Muscle layer of duodenum (tissue), 2 donors: Measurements from ENCODE around the gene ACP7.

Experiments
- H3K27ac ChIP-seq: one replicate; pipeline ENCODE4 v1.7.0; 2013; ENCODE audit warnings: mild to moderate bottlenecking, low read length
- H3K27me3 ChIP-seq: one replicate; pipeline ENCODE4 v1.7.0; 2013; ENCODE audit warnings: low read depth, mild to moderate bottlenecking, control low read depth, low read length
- H3K36me3 ChIP-seq, 2 donors: one replicate each; pipeline ENCODE4 v1.7.0; 2013; ENCODE audit warnings: low read length in 2 of 2, control low read depth in 1 of 2, mild to moderate bottlenecking in 1 of 2; ENCODE audit not compliant: insufficient read depth in 2 of 2, control insufficient read depth in 1 of 2
- H3K4me1 ChIP-seq, 2 donors: one replicate each; pipeline ENCODE4 v1.7.0; 2013; ENCODE audit warnings: low read length in 2 of 2, mild to moderate bottlenecking in 2 of 2, control low read depth in 1 of 2, moderate library complexity in 1 of 2; ENCODE audit not compliant: insufficient read depth in 2 of 2, control insufficient read depth in 1 of 2
- H3K4me3 ChIP-seq, 2 donors: one replicate each; pipeline ENCODE4 v1.7.0; 2013; ENCODE audit warnings: low read length in 2 of 2, low read depth in 1 of 2, mild to moderate bottlenecking in 1 of 2
- H3K9me3 ChIP-seq, 2 donors: one replicate each; pipeline ENCODE4 v1.7.0; 2013; ENCODE audit warnings: low read length in 2 of 2, control low read depth in 1 of 2, mild to moderate bottlenecking in 1 of 2; ENCODE audit not compliant: control insufficient read depth in 1 of 2
- donor health status: healthy.

ACP7 gene, protein sequence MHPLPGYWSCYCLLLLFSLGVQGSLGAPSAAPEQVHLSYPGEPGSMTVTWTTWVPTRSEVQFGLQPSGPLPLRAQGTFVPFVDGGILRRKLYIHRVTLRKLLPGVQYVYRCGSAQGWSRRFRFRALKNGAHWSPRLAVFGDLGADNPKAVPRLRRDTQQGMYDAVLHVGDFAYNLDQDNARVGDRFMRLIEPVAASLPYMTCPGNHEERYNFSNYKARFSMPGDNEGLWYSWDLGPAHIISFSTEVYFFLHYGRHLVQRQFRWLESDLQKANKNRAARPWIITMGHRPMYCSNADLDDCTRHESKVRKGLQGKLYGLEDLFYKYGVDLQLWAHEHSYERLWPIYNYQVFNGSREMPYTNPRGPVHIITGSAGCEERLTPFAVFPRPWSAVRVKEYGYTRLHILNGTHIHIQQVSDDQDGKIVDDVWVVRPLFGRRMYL

DNA sequence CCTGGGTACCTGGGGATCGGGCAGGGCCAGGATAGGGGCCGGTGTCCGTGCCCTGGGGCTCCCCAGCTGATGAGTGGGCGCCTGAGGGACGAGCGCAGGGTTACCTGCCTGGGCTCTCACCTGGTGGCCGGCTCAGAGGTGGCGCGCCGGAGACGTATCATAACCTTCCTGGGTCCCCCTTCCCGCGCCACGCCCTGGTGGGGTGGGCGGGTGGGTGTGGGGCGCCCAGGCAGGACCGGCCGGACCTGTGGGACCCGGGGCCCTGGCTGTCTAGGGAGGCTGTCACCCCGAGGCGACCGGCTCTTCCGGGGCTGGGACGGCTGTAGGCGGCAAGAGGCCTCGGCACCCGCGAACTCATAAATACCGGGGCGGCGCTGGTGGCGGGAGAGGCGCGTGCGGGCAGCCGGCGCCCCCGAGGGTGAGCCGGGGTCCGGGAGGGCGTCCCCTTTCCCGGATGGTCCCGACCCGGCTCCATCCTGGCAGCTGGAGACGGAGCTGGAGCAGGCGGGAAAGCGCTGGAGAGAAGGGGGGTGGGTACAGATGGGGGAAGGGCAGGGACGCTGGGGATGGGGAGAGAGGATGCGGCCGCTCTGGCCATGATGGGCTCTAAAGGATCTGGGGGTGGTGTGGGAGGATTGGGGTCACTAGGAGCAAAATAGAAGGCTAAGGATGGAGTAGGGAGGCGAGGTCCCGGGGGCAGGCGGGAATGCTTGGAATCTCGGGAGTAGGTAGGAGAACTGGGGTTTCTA, at the start of gene ACP7:
ACP7 (plus strand) TSS at position 386 of the 749 bp plus-strand sequence. CDS start 902 bp downstream, outside the sequence.
- Histone ChIP-seq H3K36me3 (no peaks in the 10 kb centered on the region), H3K4me1 (peaks cover 3 to 9% of the 10 kb centered on the region in 2 donors), H3K4me3 (peak within 1 kb of the TSS in 1 of 2 donors; percentile 16), H3K27ac (no peak within 1 kb of the TSS), H3K27me3 (peaks cover 31% of the 10 kb centered on the region), H3K9me3 (no peaks in the 10 kb centered on the region)

DNA sequence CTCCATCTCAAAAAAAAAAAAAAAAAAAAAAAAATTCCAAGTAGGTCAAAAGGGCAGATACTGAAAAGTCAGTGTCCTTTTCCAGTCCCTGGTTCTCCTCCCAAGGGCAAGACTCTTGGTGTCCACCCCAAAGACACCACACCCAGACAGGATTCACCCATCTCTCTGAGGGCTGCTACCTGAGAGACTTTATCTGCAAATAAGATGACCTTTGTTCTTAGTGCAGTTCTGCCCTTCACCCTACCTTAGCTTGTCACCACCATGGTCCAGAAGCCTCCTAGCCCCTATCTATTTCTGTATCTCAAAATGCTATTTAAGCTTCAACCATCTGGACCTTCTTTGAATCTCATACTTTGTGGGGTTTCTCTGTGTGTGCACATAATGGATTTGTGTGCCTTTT, 47.6 kb upstream of the ACP7 start:
- no peaks in the 10 kb centered on the region for H3K9me3 ChIP-seq
- peaks cover 0 to 9% of the 10 kb centered on the region in 2 donors for H3K4me1 ChIP-seq
- H3K4me3 ChIP-seq, result no peak overlapping the region
- H3K27ac ChIP-seq, result no peak overlapping the region
- no peaks in the 10 kb centered on the region for H3K36me3 ChIP-seq
- H3K27me3 ChIP-seq, result no peaks in the 10 kb centered on the region

DNA sequence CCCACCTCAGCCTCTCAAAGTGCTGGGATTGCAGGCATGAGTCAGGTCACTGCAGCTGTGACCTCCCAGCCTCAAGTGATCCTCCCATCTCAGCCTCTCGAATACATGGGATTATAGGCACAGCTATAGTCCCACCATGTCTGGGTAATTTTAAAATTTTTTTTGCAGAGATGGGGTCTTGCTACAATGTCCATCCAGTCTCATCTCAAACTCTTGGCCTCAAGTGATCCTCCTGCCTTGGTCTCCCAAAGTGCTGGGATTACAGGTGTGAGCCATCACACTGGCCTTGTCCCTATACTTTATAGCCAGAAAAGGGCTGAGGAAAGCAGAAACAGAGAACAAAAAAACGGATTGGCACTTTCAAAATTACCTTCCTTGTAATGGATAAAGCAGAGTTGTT, 47.0 kb upstream of the ACP7 start:
- Histone ChIP-seq H3K4me3 (no peak overlapping the region), H3K27me3 (no peaks in the 10 kb centered on the region), H3K9me3 (no peaks in the 10 kb centered on the region), H3K4me1 (peaks cover 0 to 3% of the 10 kb centered on the region in 2 donors), H3K27ac (no peak overlapping the region), H3K36me3 (no peaks in the 10 kb centered on the region)

DNA sequence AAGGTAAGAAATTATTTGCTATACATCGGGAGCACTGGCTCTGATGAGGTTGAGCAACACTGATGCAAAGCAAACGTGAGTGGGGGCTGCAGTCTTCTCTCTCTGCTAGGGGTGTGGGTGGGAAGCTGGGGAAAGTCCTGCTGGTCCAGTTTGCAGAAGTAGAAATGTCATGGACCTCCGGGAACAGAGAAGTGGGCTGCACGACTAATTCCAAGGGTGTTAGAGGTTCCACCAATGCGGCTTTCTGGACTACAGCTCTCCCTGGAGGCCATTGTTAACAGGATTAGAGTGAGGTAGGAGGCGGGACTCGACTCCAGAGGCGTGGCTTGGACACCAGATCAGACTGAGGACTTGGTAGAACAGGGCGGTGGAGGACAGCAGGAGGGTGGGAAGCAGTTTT, 46.1 kb upstream of the ACP7 start:
- no peak overlapping the region for H3K4me3 ChIP-seq
- no peaks in the 10 kb centered on the region for H3K9me3 ChIP-seq
- H3K4me1 ChIP-seq, result no peaks in the 10 kb centered on the region
- H3K27me3 ChIP-seq, result no peaks in the 10 kb centered on the region
- H3K36me3 ChIP-seq, result no peaks in the 10 kb centered on the region
- no peak overlapping the region for H3K27ac ChIP-seq

DNA sequence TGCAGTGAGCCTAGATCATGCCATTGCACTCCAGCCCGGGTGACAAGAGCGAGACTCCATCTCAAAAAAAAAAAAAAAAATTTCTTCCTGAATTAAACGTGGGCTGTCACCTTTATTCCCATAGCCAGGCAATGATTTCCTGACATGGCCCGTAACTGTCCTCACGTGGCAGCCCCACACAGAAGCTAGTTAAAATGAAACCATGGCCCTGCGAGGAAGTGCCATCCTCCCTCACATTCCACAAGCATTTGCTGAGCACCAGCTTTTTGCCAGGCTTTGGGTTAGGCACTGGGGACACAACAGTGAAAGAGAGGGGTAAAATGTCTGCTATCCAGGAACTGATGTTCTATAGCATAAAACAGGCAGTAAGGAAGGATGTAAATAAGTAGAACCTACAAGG, 38.7 kb upstream of the ACP7 start:
- Histone ChIP-seq H3K4me1 (no peaks in the 10 kb centered on the region), H3K4me3 (no peak overlapping the region), H3K36me3 (no peaks in the 10 kb centered on the region), H3K27me3 (no peaks in the 10 kb centered on the region), H3K9me3 (no peaks in the 10 kb centered on the region), H3K27ac (no peak overlapping the region)

DNA sequence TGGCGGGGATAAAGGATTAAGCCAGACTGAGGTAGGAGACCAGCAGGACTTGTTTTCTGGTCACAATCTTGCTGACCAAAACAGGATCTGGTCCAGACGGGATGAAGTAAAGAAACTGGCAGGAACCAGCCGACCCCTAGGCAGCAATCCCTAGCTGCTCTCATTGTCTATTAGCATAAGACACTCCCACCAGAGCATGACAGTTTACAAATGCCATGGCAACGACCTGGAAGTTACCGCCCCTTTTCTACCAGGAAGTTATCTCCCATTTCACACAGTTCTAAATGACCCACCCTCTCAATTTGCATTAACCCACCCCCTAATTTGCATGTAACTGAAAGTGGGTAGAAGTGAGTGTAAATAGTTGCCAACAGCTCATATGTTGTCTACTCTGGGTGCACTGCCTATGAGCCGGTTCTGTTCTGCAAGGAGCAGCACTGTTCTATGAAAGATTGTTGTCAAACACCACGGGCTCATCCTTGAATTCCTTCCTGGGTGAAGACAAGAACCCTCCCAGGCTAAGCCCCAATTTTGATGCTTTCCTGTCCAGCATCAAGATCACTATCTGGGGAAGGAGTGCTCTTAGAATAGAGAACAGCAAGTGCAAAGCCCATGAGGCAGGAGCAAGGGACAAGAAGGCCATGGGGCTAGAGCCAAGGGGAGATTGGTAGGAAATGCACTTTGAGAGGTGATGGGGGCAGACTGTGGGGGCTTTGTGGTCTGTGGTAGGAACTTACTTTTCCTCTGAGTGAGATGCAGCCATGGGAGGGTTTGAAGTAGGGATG, 37.9 kb upstream of the ACP7 start:
- Histone ChIP-seq H3K4me1 (no peaks in the 10 kb centered on the region), H3K27me3 (no peaks in the 10 kb centered on the region), H3K36me3 (no peaks in the 10 kb centered on the region), H3K9me3 (no peaks in the 10 kb centered on the region), H3K4me3 (no peak overlapping the region), H3K27ac (no peak overlapping the region)

DNA sequence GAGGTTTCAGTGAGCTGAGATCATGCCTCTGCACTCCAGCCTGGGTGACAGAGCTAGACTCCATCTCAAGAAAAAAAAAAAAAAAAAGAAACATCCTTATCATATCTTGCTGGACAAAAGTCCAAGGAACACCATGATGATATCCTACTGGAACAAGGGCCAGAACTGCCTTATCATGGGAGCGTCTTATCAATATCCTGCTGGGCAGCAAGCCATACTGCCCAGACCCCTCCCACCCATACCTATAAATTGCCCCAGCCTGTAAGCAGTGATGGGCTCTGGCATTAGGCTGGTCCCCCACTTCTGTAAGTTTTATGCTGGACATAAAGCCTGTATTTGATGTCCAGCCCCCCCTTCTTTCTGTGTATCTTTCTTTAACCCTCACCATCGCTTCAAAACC, 37.1 kb upstream of the ACP7 start:
- H3K4me1 ChIP-seq, result no peaks in the 10 kb centered on the region
- H3K36me3 ChIP-seq, result no peaks in the 10 kb centered on the region
- no peaks in the 10 kb centered on the region for H3K9me3 ChIP-seq
- H3K27ac ChIP-seq, result no peak overlapping the region
- no peaks in the 10 kb centered on the region for H3K27me3 ChIP-seq
- no peak overlapping the region for H3K4me3 ChIP-seq

DNA sequence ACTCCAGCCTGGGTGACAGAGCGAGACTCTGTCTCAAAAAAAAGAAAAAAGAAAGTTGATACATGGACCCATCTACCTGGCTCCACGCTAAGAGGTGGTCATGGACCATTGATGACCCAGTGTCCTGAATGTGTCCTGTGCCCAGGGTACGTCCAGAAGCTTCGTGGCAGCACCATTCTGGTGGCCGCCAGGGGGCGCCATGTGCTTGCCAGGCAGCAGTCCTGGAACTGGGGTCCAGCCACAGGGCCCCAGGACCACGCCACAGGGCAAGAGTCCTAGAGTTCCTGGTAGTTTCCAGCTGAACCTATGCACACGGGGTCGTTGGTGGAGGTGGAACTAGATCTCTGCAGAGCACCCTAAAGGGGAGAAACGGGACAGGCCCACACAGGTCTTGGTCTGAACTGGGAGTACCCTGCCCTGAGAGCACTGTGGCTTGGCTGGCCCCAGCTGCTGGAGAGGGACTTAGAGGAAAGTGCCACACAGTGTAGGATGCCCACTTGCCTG, 31.9 kb upstream of the ACP7 start:
- no peaks in the 10 kb centered on the region for H3K36me3 ChIP-seq
- H3K4me3 ChIP-seq, result no peak overlapping the region
- no peak overlapping the region for H3K27ac ChIP-seq
- H3K4me1 ChIP-seq, result no peaks in the 10 kb centered on the region
- no peaks in the 10 kb centered on the region for H3K27me3 ChIP-seq
- no peaks in the 10 kb centered on the region for H3K9me3 ChIP-seq

DNA sequence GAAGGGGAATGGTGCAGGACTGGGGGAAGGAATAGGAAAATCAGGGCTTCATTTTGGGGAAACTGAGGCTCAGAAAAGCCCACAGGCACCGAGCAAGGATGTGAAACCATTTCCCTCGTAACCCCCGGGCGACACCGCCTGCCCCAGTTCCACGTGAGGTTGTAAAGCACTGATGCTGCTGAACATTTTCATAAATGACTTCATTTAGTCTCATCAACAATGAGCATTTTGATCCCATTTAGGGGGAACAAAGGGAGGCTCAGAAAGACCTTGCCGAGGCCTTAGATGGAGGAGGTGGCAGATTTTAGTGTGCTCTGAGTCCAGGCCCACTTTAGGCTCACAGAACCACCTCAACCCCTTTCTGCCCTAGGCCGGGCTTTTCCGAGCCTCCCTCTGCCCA, 31.3 kb upstream of the ACP7 start:
- Histone ChIP-seq H3K4me1 (no peaks in the 10 kb centered on the region), H3K9me3 (no peaks in the 10 kb centered on the region), H3K27ac (no peak overlapping the region), H3K4me3 (no peak overlapping the region), H3K36me3 (no peaks in the 10 kb centered on the region), H3K27me3 (no peaks in the 10 kb centered on the region)

DNA sequence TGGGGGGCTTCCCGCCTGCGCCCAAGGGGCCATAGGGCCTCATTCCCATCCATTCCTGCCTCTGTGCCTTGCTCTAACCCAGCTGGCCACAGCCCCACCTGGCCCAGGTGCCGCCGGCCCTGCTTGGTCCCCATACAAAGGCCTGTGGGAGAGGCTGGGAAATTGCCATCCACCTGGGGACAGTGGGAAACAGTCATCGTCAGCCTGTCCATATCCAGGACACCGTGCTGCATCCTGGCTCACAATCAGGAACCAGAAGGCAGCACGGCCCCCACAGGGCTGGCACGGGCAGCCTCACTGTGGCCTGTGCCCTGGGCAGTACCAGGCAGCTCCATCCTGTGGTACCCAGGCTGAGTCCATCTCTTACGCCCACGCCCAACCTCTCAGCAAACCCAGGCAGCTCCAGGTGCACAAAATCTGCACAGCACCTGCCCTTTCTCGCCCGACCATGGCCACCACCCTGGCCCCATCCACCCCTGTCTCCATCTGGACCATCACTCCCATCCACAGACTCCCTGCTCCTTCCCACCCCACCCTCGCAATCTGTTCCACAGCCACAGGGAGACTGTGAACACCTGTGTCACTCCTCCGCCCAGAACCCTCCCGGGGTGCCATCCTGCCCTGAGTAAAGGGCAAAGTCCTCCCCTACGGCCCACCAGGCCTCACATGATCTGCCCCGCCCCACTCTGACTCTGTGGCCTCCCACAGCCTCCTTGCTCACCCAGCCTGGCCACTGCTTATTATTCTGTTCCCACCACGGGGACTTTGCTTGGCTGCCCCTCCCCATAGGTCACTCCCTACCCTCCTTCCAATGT, 30.7 kb upstream of the ACP7 start:
- no peaks in the 10 kb centered on the region for H3K4me1 ChIP-seq
- no peak overlapping the region for H3K4me3 ChIP-seq
- no peak overlapping the region for H3K27ac ChIP-seq
- no peaks in the 10 kb centered on the region for H3K9me3 ChIP-seq
- no peaks in the 10 kb centered on the region for H3K36me3 ChIP-seq
- H3K27me3 ChIP-seq, result no peaks in the 10 kb centered on the region
